Astrocyte (in vitro differentiated cells and primary cell): Measurements from ENCODE around the gene NEIL1. TPM values are rescaled to one million over a fixed set of nuclear protein-coding genes. Genes with fewer than 3 reads are reported as not detected.
"Not testable (repeated sequence)": the region's sequence is repeated elsewhere in the genome, so short reads cannot be mapped to it uniquely, and the experiment has no call there.

Experiments used
- DNase-seq: peaks from one replicate; pipeline ENCODE4 v3.0.0-alpha.2; 2010; ENCODE audit warnings: low read depth
- FAIRE-seq: peaks from 2 replicates; lab custom pipeline; 2011; peaks lifted over from hg19 to GRCh38; lab: Jason Lieb, UNC
- H2AFZ ChIP-seq: 2 replicates; pipeline ENCODE4 v1.6.0; 2012; ENCODE audit warnings: low read depth, low read length, inconsistent platforms
- H3K27ac ChIP-seq: 2 replicates; pipeline ENCODE4 v1.5.1; 2011; ENCODE audit warnings: low read depth, low read length, inconsistent platforms
- H3K27me3 ChIP-seq: 2 replicates; pipeline ENCODE4 v1.6.0; 2011; ENCODE audit warnings: low read length, inconsistent platforms; ENCODE audit not compliant: insufficient read depth
- H3K36me3 ChIP-seq: 2 replicates; pipeline ENCODE4 v1.5.1; 2011; ENCODE audit warnings: low read length, inconsistent platforms; ENCODE audit not compliant: insufficient read depth
- H3K4me1 ChIP-seq: 2 replicates; pipeline ENCODE4 v1.5.1; 2011; ENCODE audit warnings: low read length, inconsistent platforms; ENCODE audit not compliant: insufficient read depth
- H3K4me2 ChIP-seq: 2 replicates; pipeline ENCODE4 v1.6.0; 2012; ENCODE audit warnings: low read length, inconsistent platforms
- H3K4me3 ChIP-seq: 2 replicates; pipeline ENCODE4 v1.5.1; 2011; ENCODE audit warnings: low read depth, mild to moderate bottlenecking, low read length, inconsistent platforms; ENCODE audit not compliant: insufficient read depth
- H3K79me2 ChIP-seq: 2 replicates; pipeline ENCODE4 v1.6.0; 2012; ENCODE audit warnings: mild to moderate bottlenecking, low read length, inconsistent platforms; ENCODE audit not compliant: insufficient read depth
- H3K9ac ChIP-seq: 2 replicates; pipeline ENCODE4 v1.6.0; 2012; ENCODE audit warnings: mild to moderate bottlenecking, low read length, inconsistent platforms
- H3K9me3 ChIP-seq: 2 replicates; pipeline ENCODE4 v1.5.1; 2012; ENCODE audit warnings: low read depth, mild to moderate bottlenecking, low read length, inconsistent platforms; ENCODE audit not compliant: insufficient read depth
- H4K20me1 ChIP-seq: 2 replicates; pipeline ENCODE4 v1.6.0; 2012; ENCODE audit warnings: low read length, inconsistent platforms; ENCODE audit not compliant: insufficient read depth
- H3K27ac Mint-ChIP-seq: one replicate; pipeline ENCODE4 v1.8.0; 2021; ENCODE audit warnings: mild to moderate bottlenecking, mixed read lengths; ENCODE audit not compliant: unreplicated experiment
- H3K27me3 Mint-ChIP-seq: one replicate; pipeline ENCODE4 v1.8.0; 2021; ENCODE audit warnings: low read depth, mixed read lengths; ENCODE audit not compliant: unreplicated experiment
- H3K36me3 Mint-ChIP-seq: one replicate; pipeline ENCODE4 v1.8.0; 2021; ENCODE audit warnings: low read depth, mixed read lengths; ENCODE audit not compliant: unreplicated experiment
- H3K4me1 Mint-ChIP-seq: one replicate; pipeline ENCODE4 v1.8.0; 2021; ENCODE audit warnings: low read depth, mixed read lengths; ENCODE audit not compliant: unreplicated experiment
- H3K4me3 Mint-ChIP-seq: one replicate; pipeline ENCODE4 v1.8.0; 2021; ENCODE audit warnings: mild to moderate bottlenecking, moderate library complexity, mixed read lengths; ENCODE audit not compliant: unreplicated experiment
- H3K9me3 Mint-ChIP-seq: one replicate; pipeline ENCODE4 v1.8.0; 2021; ENCODE audit warnings: mild to moderate bottlenecking, mixed read lengths; ENCODE audit not compliant: unreplicated experiment
- EZH2 ChIP-seq: IDR thresholded peaks from 2 replicates; pipeline ENCODE4 v1.6.1; 2012; ENCODE audit warnings: mild to moderate bottlenecking, low read length, inconsistent platforms; ENCODE audit not compliant: insufficient read depth
- total RNA-seq: library from RNA; stranded (reverse); gene quantifications from 2 replicates; pipeline ENCODE4 v1.2.1, GENCODE V29; 2021
- TF ChIP-seq, protein P1 (sequence below): IDR thresholded peaks from 2 replicates; pipeline ENCODE4 v1.5.1; 2011; ENCODE audit warnings: low read depth, mild to moderate bottlenecking, inconsistent platforms, low read length, moderate library complexity; ENCODE audit not compliant: insufficient read depth

The NEIL1 gene
- total RNA-seq, 1 donor from 2014 or later: 5.1 TPM

DNA sequence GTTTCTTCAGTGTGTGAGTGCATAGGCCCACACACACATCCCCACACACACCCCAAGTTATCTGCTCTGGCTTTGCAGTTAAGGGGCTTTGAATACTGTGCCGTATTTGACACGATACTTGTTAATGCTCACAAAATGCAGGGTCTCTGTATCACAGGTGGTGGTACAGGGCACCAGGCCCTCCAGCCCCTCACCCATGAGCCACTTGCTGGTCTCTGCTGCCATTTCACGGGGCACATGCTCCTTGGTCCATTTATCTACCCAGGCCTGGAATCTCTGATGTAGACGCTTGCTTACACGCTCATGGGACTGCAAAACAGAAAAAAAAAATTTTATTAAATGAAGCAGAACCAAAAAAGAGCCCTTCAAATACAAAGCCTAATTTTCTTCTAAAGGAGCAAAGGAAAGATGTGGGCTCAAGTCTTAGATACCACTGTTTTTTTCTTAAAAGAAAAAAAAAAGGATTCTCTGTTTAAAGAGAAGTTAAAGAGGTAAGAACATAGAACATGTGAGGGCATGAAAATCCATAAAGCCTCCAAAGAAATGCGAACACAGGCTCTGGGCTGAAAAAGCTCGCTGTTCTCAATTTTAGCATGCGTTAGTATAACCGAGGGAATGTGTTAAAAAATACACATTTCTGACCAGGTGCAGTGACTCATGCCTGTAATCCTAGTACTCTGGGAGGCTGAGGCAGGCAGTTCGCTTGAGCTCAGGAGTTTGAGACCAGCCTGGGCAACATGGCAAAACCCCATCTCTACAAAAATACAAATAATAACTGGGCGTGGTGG is 25.3 kb downstream of the NEIL1 start:
- H3K27ac Mint-ChIP-seq: no peak overlapping the region

GRCh38 chr15:75380773-75381172 is 33.9 kb downstream of the NEIL1 start:
- H3K4me1 Mint-ChIP-seq: no peaks in the 10 kb centered on the region
- FAIRE-seq: no peak
- no peak overlapping the region for H3K4me3 ChIP-seq
- H3K4me1 ChIP-seq: no peaks in the 10 kb centered on the region
- no peaks in the 10 kb centered on the region for H3K79me2 ChIP-seq
- H3K4me2 ChIP-seq: no peak overlapping the region
- H3K4me3 Mint-ChIP-seq: no peak overlapping the region
- no peaks in the 10 kb centered on the region for H3K27me3 Mint-ChIP-seq
- H3K9ac ChIP-seq: no peak overlapping the region
- H3K27ac ChIP-seq: no peak overlapping the region
- TF ChIP-seq, protein P1, sequence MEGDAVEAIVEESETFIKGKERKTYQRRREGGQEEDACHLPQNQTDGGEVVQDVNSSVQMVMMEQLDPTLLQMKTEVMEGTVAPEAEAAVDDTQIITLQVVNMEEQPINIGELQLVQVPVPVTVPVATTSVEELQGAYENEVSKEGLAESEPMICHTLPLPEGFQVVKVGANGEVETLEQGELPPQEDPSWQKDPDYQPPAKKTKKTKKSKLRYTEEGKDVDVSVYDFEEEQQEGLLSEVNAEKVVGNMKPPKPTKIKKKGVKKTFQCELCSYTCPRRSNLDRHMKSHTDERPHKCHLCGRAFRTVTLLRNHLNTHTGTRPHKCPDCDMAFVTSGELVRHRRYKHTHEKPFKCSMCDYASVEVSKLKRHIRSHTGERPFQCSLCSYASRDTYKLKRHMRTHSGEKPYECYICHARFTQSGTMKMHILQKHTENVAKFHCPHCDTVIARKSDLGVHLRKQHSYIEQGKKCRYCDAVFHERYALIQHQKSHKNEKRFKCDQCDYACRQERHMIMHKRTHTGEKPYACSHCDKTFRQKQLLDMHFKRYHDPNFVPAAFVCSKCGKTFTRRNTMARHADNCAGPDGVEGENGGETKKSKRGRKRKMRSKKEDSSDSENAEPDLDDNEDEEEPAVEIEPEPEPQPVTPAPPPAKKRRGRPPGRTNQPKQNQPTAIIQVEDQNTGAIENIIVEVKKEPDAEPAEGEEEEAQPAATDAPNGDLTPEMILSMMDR: no peak
- TF ChIP-seq EZH2: no peak
- H3K27me3 ChIP-seq: no peaks in the 10 kb centered on the region
- H2AFZ ChIP-seq: no peak overlapping the region
- peaks cover 40% of the 10 kb centered on the region for H3K36me3 ChIP-seq
- no peaks in the 10 kb centered on the region for H3K9me3 ChIP-seq
- peaks cover 9% of the 10 kb centered on the region for H3K36me3 Mint-ChIP-seq
- DNase-seq: no peak
- H3K27ac Mint-ChIP-seq: no peak overlapping the region
- H4K20me1 ChIP-seq: peaks cover 5% of the 10 kb centered on the region
- no peaks in the 10 kb centered on the region for H3K9me3 Mint-ChIP-seq

More for the DNA sequence above, 25.3 kb downstream of the NEIL1 start:
- H3K4me3 Mint-ChIP-seq: no peak overlapping the region
- Histone ChIP-seq H3K36me3 (peaks cover 29% of the 10 kb centered on the region), H2AFZ (no peak overlapping the region), H3K27ac (no peak overlapping the region), H3K4me3 (no peak overlapping the region), H3K4me1 (peaks cover 16% of the 10 kb centered on the region), H3K9ac (no peak overlapping the region), H3K9me3 (no peaks in the 10 kb centered on the region), H3K4me2 (no peak overlapping the region), H3K27me3 (no peaks in the 10 kb centered on the region), H3K79me2 (peaks cover 21% of the 10 kb centered on the region), H4K20me1 (peaks cover 18% of the 10 kb centered on the region)
- H3K27me3 Mint-ChIP-seq: no peaks in the 10 kb centered on the region
- peaks cover 20% of the 10 kb centered on the region for H3K36me3 Mint-ChIP-seq
- FAIRE-seq: no peak
- TF ChIP-seq, protein P1: no peak
- no peak for TF ChIP-seq EZH2
- peaks cover 12% of the 10 kb centered on the region for H3K4me1 Mint-ChIP-seq
- H3K9me3 Mint-ChIP-seq: no peaks in the 10 kb centered on the region
- DNase-seq: no peak

GRCh38 chr15:75383986-75384385 is 37.1 kb downstream of the NEIL1 start:
- H3K4me3 ChIP-seq, H3K4me3 Mint-ChIP-seq, H3K9me3 Mint-ChIP-seq, FAIRE-seq, H3K27ac ChIP-seq, H4K20me1 ChIP-seq, H3K4me2 ChIP-seq, H3K4me1 Mint-ChIP-seq, H2AFZ ChIP-seq, DNase-seq, H3K9me3 ChIP-seq, H3K79me2 ChIP-seq, H3K4me1 ChIP-seq, H3K27me3 ChIP-seq, H3K27ac Mint-ChIP-seq, H3K36me3 Mint-ChIP-seq, H3K27me3 Mint-ChIP-seq, H3K9ac ChIP-seq: not testable (repeated sequence)
- peaks cover 52% of the 10 kb centered on the region for H3K36me3 ChIP-seq
